ES-I3 (cell line): ENCODE results near the gene FERMT3.
"Not testable (repeated sequence)": the region's sequence is repeated elsewhere in the genome, so short reads cannot be mapped to it uniquely, and the experiment has no call there.

Experiments
- H3K36me3 ChIP-seq: 2 replicates; pipeline ENCODE4 v1.6.1; 2013; ENCODE audit warnings: mild to moderate bottlenecking, low read length, control low read depth, moderate library complexity; ENCODE audit not compliant: insufficient read depth
- H3K4me1 ChIP-seq: 2 replicates; pipeline ENCODE4 v1.6.1; 2013; ENCODE audit warnings: mild to moderate bottlenecking, control low read depth, low read length; ENCODE audit not compliant: insufficient read depth
- H3K9ac ChIP-seq: 2 replicates; pipeline ENCODE4 v1.6.1; 2013; ENCODE audit warnings: low read depth, mild to moderate bottlenecking, low read length, moderate library complexity
- H3K9me3 ChIP-seq: 2 replicates; pipeline ENCODE4 v1.6.1; 2013; ENCODE audit warnings: mild to moderate bottlenecking, low read length, moderate library complexity; ENCODE audit not compliant: control insufficient read depth, insufficient read depth

The FERMT3 gene

GRCh38 chr11:64240435-64241240 is 34.1 kb downstream of the FERMT3 start, which contains the start of gene FKBP2:
Gene FKBP2, plus strand, starts transcription at chr11:64241095. Its CDS starts 1,293 bp downstream, at chr11:64242388.
- no peaks in the 10 kb centered on the region for H3K36me3 ChIP-seq
- H3K4me1 ChIP-seq = peaks cover 5% of the 10 kb centered on the region
- no peaks in the 10 kb centered on the region for H3K9me3 ChIP-seq
- peak within 1 kb of the TSS; percentile 99 for H3K9ac ChIP-seq

GRCh38 chr11:64241241-64241490 is 34.6 kb downstream of the FERMT3 start:
- H3K9ac ChIP-seq = peak overlapping the region; percentile 99
- H3K4me1 ChIP-seq = peaks cover 5% of the 10 kb centered on the region
- H3K36me3 ChIP-seq = no peaks in the 10 kb centered on the region
- H3K9me3 ChIP-seq = no peaks in the 10 kb centered on the region

- peaks cover 5% of the 10 kb centered on the region for H3K4me1 ChIP-seq
- peak overlapping the region; percentile 99 for H3K9ac ChIP-seq
- H3K36me3 ChIP-seq = no peaks in the 10 kb centered on the region
- H3K9me3 ChIP-seq = no peaks in the 10 kb centered on the region
These were observed 35.2 kb downstream of the FERMT3 start for GRCh38 chr11:64241491-64242374.

- Histone ChIP-seq H3K4me1 (peaks cover 12% of the 10 kb centered on the region), H3K9me3 (no peaks in the 10 kb centered on the region), H3K36me3 (no peaks in the 10 kb centered on the region), H3K9ac (no peak overlapping the region)
These were observed 36.8 kb downstream of the FERMT3 start for GRCh38 chr11:64243236-64243854.

- no peaks in the 10 kb centered on the region for H3K36me3 ChIP-seq
- no peak overlapping the region for H3K9ac ChIP-seq
- H3K9me3 ChIP-seq = no peaks in the 10 kb centered on the region
- H3K4me1 ChIP-seq = peaks cover 18% of the 10 kb centered on the region
These were observed 37.6 kb downstream of the FERMT3 start for GRCh38 chr11:64244107-64244506.

- Histone ChIP-seq H3K9me3 (no peaks in the 10 kb centered on the region), H3K9ac (no peak overlapping the region), H3K4me1 (peaks cover 23% of the 10 kb centered on the region), H3K36me3 (no peaks in the 10 kb centered on the region)
These were observed 38.4 kb downstream of the FERMT3 start for GRCh38 chr11:64244966-64245365.

- Histone ChIP-seq H3K4me1 (peaks cover 24% of the 10 kb centered on the region), H3K36me3 (no peaks in the 10 kb centered on the region)
These were observed 38.9 kb downstream of the FERMT3 start for GRCh38 chr11:64245401-64245796.

GRCh38 chr11:64245797-64246620 is 39.5 kb downstream of the FERMT3 start:
- Histone ChIP-seq H3K4me1 (peaks cover 28% of the 10 kb centered on the region), H3K36me3 (no peaks in the 10 kb centered on the region), H3K9ac (peak overlapping the region; percentile 86), H3K9me3 (no peaks in the 10 kb centered on the region)

More at GRCh38 chr11:64245401-64245796, 38.9 kb downstream of the FERMT3 start:
- H3K9me3 ChIP-seq = no peaks in the 10 kb centered on the region
- peak overlapping the region; percentile 86; the same call in 1 of the 2 replicates for H3K9ac ChIP-seq

- Histone ChIP-seq H3K9ac (peak overlapping the region; percentile 86), H3K4me1 (peaks cover 28% of the 10 kb centered on the region)
- not testable (repeated sequence) for H3K36me3 ChIP-seq, H3K9me3 ChIP-seq
These were observed 40.0 kb downstream of the FERMT3 start for GRCh38 chr11:64246621-64246870.

- no peaks in the 10 kb centered on the region for H3K36me3 ChIP-seq
- peak within 1 kb of the TSS; percentile 86 for H3K9ac ChIP-seq
- H3K9me3 ChIP-seq = no peaks in the 10 kb centered on the region
- peaks cover 28% of the 10 kb centered on the region for H3K4me1 ChIP-seq
These were observed 40.6 kb downstream of the FERMT3 start, which contains the start of gene PPP1R14B for GRCh38 chr11:64246871-64247728. Gene PPP1R14B, minus strand, starts transcription at chr11:64246943. Its CDS starts 270 bp downstream, at chr11:64246673.

GRCh38 chr11:64247729-64248531 is 41.4 kb downstream of the FERMT3 start:
- peak overlapping the region; percentile 86 for H3K9ac ChIP-seq
- H3K9me3 ChIP-seq = no peaks in the 10 kb centered on the region
- peaks cover 30% of the 10 kb centered on the region for H3K4me1 ChIP-seq
- H3K36me3 ChIP-seq = no peaks in the 10 kb centered on the region

- Histone ChIP-seq H3K4me1 (peaks cover 30% of the 10 kb centered on the region), H3K36me3 (no peaks in the 10 kb centered on the region), H3K9ac (no peak overlapping the region), H3K9me3 (no peaks in the 10 kb centered on the region)
These were observed 42.1 kb downstream of the FERMT3 start for GRCh38 chr11:64248578-64248977.

GRCh38 chr11:64249038-64249437 is 42.5 kb downstream of the FERMT3 start:
- Histone ChIP-seq H3K4me1 (peaks cover 30% of the 10 kb centered on the region), H3K9ac (no peak overlapping the region), H3K36me3 (no peaks in the 10 kb centered on the region), H3K9me3 (no peaks in the 10 kb centered on the region)
